Stimulated activated CD4-positive, alpha-beta T cell treated with anti-CD3 and anti-CD28 coated beads, Interleukin-4, amount 100 ng/mL, for 4 hours (primary cell): ENCODE data around the gene MAML3.

Experiments
- DNase-seq, 2 experiments: peaks; one replicate each; pipeline ENCODE4 v3.0.0-alpha.2; 2020

Gene MAML3

DNA sequence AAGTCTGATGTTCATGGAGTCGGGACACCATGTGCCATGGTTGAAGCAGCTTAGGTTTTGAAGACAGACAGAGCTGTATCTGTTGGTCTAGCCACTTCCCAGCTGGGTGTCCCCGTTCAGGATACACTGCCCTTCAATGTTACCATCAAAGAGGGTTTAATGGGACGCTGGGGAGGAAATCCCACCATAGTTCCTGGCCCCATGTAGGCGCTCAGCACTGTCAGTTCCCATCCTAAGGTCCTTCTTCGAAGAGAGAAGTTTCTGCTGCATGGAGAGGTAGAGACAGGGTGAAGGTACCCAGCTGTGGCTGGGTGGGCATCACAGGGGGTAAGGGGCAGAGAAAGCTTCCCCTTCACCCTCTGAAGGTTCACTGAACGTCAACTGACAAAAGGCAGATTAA lies 484.6 kb downstream of the MAML3 start:
- DNase-seq = no peak

DNA sequence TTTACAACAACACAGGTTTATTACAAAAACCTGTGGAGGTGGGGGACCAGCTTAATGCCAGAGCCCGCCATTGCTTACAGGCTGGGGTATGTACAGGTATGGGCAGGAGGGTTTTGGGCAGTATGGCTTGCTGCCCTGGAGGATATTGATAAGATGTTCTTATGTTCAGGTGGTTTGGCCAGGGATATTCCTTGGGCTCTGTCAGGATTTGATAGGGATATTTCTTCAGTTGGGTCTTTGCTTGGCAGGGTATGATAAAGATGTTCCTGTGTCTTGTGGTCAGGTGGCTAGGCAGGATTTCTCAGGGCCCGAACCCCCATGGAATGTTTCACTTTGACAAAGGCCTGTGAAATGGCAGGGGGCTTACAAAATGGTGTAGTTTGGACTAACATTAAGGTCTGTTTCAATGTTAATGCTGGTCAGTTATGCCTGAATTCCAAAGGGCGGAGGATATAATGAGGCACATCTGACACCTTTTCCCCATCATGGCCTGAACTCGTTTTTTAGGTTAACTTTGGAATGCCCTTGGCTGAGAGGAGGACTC lies 485.3 kb downstream of the MAML3 start:
- no peak for DNase-seq

- no peak for DNase-seq
Measured at GRCh38 chr4:139668036-139668435, 485.9 kb downstream of the MAML3 start.
